ENCODE data around the gene SRRM2.
A peak's percentile ranks its signal among the peaks of the same experiment; 100 is the strongest.

Gene SRRM2
- total RNA-seq = 252 to 1,442 (median 476) reads per million in 9 experiments

DNA sequence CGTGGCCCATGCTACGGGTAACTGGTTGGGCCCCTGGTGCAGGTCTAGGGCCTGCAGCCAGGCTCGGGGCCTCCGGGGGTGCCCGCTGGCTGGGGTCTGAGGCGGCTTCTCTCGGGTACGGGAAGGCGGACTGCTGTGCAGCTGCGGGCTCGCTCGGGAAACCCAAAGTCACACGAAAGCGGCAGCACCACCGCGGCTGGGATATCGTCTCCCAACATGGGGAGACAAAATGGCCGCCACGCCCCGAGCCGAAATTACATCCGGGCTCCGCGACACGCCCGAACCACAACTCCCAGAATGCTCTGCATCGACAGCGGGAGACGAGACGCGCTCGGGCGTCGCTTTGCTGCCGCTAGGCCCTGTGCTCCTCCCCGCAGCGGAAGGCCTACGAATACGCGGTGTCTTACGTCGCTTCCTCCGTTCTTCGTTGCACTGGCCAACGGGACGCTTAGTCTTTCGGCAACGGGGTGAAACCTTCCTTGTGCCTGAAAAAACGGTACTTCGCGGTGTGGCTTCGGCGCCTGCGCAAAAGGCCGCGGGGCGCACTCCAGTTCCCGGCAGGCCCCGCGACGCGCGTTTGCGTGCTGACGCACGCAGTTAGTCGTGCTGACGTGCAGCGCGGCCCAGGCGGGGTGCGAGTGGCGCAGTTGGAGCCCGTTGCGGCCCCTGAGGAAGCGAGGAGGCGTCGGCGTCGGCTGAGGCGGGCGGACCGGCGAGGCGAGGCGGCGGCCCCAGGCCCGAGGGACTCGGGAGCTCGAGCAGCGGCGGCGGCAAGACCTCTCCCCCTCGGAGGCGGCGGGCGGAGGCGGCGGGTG is at the start of gene SRRM2:
Gene SRRM2, plus strand, starts transcription at position 604 of the 815 bp plus-strand sequence. CDS start 3,727 bp downstream, outside the sequence.
- peaks cover 54% of the 10 kb centered on the region for H3K36me3 Mint-ChIP-seq (ENCODE audit: insufficient read depth)
- peaks cover 0 to 2% of the 10 kb centered on the region in 2 donors for H3K9me3 Mint-ChIP-seq
- peak within 1 kb of the TSS; percentile 88 to 99 for H3K27ac Mint-ChIP-seq
- no peaks in the 10 kb centered on the region for H3K27me3 Mint-ChIP-seq
- peaks cover 39 to 46% of the 10 kb centered on the region in 2 donors for H3K4me1 Mint-ChIP-seq (ENCODE audit: low read depth in 2 of 2)
- peak within 1 kb of the TSS; percentile 89 to 98 for H3K4me3 Mint-ChIP-seq
- DNase-seq = peak; percentile 93 to 97 (median 93)
- peak; percentile 85 for ATAC-seq (replicated peaks)

DNA sequence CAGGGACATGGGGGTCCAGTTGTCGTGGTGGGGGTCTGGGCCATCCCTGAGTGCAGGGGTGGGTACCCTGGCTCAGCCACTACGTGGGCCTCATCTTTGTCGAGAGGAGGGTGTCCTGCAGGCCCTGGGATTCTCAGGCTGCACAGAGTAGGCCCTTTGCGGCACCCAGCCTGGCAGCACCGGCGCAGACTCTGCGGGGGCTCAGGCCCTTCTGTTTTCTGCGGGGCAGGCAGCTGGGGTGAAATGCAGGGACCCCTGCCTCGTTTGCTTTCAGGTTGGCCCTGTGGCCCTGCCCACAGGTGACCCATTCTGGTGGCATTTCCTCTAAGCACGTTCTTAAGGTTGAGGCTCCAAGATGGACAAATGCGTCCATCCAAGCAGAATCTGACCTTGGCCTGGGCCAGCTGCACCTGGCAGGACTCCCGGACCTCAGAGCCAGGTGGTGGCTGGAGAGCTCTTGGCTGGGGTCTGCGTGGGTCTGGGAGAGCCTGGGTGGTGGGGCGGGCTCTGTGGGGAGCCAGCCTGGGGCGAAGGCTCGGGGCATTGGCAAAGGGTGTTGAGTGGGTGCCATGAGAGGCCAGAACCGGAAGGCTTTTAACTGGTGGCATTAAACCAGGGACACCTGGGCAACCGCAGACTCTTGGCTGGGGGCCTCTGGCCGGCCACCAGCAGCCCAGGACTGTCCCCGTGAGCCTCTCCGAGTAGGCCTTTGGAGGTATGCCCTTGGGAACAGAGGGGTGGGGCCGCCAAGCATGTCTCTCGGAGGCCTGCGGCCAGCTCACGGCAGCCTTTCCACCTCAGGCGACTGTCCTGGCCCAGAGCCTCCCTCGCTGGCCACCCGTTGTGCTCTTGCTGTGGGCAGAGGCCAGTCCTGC is 49.3 kb upstream of the SRRM2 start:
- Mint-ChIP-seq H3K27me3 (no peaks in the 10 kb centered on the region), H3K36me3 (ENCODE audit: insufficient read depth) (peaks cover 29% of the 10 kb centered on the region), H3K27ac (no peak overlapping the region), H3K4me3 (no peak overlapping the region), H3K9me3 (no peaks in the 10 kb centered on the region), H3K4me1 (ENCODE audit: low read depth in 2 of 2) (no peaks in the 10 kb centered on the region)
- ATAC-seq (replicated peaks) (no peak), DNase-seq (no peak)

DNA sequence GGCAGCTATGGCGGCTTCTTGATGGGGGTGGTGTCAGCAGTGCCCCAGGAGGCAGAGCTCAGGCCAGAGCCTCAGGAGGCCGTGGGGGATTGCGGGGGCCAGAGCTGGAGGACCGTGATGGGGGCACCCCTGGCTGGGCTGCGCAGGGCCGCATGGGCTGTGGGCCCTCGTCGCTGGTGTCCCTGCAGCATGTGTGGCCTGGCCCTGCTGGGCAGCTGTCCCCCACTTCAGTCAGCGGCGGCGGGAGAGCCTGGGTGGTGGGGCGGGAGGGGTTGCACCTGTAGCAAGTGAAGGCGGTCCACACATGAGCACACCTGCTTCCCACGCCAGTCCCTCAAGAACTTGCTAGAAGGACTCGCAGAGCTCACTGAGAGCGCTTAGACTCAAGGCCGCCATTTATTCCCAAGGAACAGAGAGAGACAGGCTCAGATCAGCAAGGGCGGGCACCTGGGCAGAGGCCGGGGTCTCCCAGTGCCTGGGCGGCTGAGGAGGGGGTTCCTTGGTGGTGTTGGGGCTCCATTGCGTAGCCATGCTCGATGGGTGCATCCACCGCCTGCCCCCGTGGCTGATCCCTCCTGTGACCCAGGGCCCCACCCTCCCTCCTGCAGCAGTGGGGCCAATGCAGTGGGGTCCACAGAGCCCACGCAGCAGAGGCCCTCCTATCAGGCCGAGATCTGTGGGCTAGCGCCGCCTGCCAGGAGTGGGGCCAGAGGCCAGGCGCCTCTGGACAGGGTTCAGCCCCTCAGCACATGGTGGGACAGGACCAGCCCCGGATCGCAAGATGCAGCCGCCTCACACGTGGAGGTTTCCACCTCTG is 48.1 kb upstream of the SRRM2 start:
- no peak overlapping the region for H3K4me3 Mint-ChIP-seq
- peaks cover 31% of the 10 kb centered on the region for H3K36me3 Mint-ChIP-seq (ENCODE audit: insufficient read depth)
- H3K27me3 Mint-ChIP-seq = no peaks in the 10 kb centered on the region
- H3K27ac Mint-ChIP-seq = no peak overlapping the region
- no peaks in the 10 kb centered on the region for H3K4me1 Mint-ChIP-seq (ENCODE audit: low read depth in 2 of 2)
- no peak for DNase-seq
- no peaks in the 10 kb centered on the region for H3K9me3 Mint-ChIP-seq
- ATAC-seq (replicated peaks) = no peak

DNA sequence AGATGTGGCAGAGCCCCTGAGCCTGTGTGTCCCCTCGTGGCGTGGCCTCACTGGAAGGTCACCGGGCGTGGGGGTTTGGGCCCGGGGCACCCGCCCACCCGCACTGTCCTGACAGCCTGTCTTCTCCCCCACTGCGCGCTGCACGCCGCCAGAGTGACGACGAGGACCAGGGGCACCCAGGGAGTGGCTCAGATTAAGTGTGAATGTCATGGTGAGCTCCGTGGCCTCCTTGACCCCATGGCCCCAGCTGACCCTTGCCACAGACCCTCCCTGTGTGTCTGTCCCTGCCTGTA is 47.5 kb upstream of the SRRM2 start:
- DNase-seq = no peak
- Mint-ChIP-seq H3K27ac (no peak overlapping the region), H3K4me1 (ENCODE audit: low read depth in 2 of 2) (no peaks in the 10 kb centered on the region), H3K36me3 (ENCODE audit: insufficient read depth) (peaks cover 28% of the 10 kb centered on the region), H3K4me3 (no peak overlapping the region), H3K9me3 (no peaks in the 10 kb centered on the region), H3K27me3 (no peaks in the 10 kb centered on the region)
- ATAC-seq (replicated peaks) = no peak

DNA sequence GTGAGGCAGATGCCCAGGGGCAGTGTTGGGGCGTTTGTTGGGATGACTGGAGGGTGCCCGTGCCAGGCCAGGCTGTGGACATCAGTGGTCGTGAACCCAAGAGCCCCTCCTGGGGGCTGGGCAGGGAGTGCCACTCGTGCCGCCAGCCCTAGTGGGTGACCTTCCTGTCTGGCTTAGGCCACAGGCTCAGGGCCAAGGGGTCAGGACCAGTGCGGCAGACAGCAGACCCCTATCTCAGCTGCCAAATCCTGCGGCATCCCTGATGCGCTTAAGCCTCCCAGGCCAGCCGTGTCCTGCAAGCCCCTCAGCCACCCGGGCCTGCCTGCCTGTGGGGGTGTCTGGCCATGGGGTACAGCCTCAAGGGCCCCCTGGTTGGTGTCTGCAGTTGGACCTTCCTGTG is 47.1 kb upstream of the SRRM2 start:
- no peaks in the 10 kb centered on the region for H3K9me3 Mint-ChIP-seq
- no peaks in the 10 kb centered on the region for H3K27me3 Mint-ChIP-seq
- no peaks in the 10 kb centered on the region for H3K4me1 Mint-ChIP-seq (ENCODE audit: low read depth in 2 of 2)
- DNase-seq (no peak), ATAC-seq (replicated peaks) (no peak)
- no peak overlapping the region for H3K27ac Mint-ChIP-seq
- H3K4me3 Mint-ChIP-seq = no peak overlapping the region
- H3K36me3 Mint-ChIP-seq (ENCODE audit: insufficient read depth) = peaks cover 31% of the 10 kb centered on the region

DNA sequence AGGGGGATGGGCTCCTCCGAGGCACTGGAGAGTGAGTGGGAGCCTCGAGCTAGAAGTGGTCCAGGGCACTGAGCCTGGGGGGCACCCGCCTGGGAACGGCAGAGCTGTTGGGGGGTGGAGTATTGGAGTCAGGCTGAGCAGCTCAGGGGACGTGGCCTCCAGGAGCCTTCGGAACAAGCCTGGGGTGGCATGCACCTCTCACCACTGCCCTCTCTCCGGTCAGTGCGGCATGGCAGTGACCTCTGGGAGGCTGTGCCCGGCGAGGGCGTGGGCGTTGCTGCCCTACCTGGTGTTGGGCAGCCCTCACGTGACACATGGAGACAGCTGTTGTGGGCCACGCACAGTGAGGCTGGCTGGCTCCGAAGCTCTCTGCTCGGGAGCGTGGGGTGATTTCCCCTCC is 46.4 kb upstream of the SRRM2 start:
- no peak overlapping the region for H3K27ac Mint-ChIP-seq
- no peaks in the 10 kb centered on the region for H3K9me3 Mint-ChIP-seq
- H3K36me3 Mint-ChIP-seq (ENCODE audit: insufficient read depth) = peaks cover 26% of the 10 kb centered on the region
- H3K4me3 Mint-ChIP-seq = no peak overlapping the region
- H3K4me1 Mint-ChIP-seq (ENCODE audit: low read depth in 2 of 2) = no peaks in the 10 kb centered on the region
- DNase-seq (no peak), ATAC-seq (replicated peaks) (no peak)
- H3K27me3 Mint-ChIP-seq = no peaks in the 10 kb centered on the region

DNA sequence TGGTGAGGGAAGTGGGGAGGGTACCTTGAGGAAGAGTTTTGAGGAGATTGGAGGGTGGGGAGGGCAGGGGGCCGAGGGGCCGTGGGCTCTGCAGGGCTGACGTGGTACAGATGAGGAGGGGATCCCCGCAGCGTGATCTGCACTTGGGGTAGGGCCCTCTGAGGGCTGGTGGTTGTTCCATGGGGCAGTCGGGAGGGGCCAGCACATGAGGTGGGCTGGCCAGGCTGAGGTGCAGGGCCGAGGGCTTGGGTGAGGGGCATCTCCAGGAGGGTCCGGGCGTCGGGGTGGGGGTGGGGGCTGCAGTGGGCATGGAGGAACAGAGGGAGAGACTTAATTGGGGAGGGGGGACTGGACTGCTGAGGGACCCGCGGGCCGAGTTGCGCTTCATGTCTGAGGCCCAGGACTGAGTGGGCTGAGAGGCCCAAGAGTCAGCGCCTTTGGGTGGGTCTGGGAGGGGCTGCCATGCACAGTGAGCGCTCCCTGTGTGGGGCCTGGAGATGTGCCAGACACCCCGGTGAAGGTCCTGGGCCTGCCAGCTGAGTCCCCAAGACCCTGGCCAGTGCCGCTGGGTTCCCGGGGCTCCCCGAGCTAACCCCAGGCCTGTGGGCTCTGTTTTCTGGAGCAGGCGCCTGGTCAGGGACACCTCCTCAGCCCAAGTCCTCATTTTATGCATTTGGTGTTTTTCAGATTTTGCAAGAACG is 45.7 kb upstream of the SRRM2 start:
- ATAC-seq (replicated peaks) = no peak
- DNase-seq = no peak
- Mint-ChIP-seq H3K36me3 (ENCODE audit: insufficient read depth) (peaks cover 27% of the 10 kb centered on the region), H3K9me3 (no peaks in the 10 kb centered on the region), H3K27ac (no peak overlapping the region), H3K4me1 (ENCODE audit: low read depth in 2 of 2) (no peaks in the 10 kb centered on the region), H3K4me3 (no peak overlapping the region), H3K27me3 (no peaks in the 10 kb centered on the region)

DNA sequence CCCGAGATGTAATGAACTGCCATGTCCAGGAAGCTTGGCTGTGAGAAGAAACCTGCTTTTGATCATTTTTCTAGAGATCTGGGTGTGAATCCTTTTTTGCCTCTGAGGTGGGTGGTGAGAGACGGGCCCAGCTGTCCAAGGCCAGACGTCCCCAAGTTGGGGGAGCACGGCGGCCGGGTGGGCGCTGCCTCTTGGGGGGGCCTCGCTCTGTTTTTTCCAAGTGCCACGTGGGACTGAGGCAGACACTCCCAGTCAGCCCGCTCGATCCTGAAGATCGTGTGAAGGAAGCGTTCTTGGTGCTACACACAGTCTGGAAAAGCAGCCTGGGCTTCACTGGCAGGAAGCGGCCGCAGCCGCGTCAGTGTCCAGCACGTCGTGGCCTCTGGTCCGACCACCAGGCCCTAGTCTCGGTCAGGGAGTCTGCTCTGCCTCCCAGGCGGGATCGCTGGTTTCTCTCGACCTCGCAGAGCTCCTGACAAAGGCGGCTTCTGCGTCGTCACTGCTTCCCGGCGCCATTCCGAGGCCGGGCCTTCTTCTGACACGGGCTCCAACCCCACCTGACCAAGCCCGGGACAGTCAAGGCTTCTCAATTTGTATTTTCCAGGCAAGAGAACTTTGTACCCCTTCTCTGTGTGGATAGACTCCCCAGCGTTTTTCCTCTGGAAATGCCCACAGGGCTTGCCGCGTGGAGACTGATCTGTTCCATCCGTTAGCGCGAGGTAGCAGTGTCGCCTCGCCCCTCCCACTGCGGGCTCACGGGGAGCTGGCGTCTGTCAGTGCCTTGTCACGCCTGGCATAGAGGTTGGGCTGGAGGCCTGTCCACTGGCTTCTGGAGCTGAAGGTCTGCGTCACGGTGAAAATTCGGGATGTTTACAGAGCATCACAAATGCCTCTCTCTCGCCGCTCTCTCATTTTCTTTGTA is 44.8 kb upstream of the SRRM2 start:
- no peaks in the 10 kb centered on the region for H3K27me3 Mint-ChIP-seq
- H3K27ac Mint-ChIP-seq = no peak overlapping the region
- DNase-seq (no peak), ATAC-seq (replicated peaks) (no peak)
- H3K36me3 Mint-ChIP-seq (ENCODE audit: insufficient read depth) = peaks cover 33% of the 10 kb centered on the region
- H3K4me3 Mint-ChIP-seq = no peak overlapping the region
- H3K9me3 Mint-ChIP-seq = no peaks in the 10 kb centered on the region
- H3K4me1 Mint-ChIP-seq (ENCODE audit: low read depth in 2 of 2) = no peaks in the 10 kb centered on the region

DNA sequence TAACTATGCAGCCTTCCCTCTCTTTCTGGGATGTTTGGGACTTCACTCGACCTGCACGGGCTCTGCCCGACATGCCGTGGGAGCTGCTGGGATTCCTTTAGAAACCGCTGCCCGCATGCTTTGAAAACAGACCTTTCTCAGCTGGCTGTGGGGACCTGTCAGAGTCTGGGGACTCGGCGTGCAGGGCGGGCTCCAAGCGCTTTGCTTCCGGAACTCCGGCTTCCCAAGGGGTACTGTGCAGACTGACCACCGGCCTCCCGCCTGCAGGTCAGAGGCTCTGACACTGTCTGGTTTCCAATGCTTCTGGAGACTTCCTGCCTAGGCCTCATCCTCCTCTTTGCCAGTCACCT is 44.2 kb upstream of the SRRM2 start:
- H3K4me1 Mint-ChIP-seq (ENCODE audit: low read depth in 2 of 2) = no peaks in the 10 kb centered on the region
- H3K9me3 Mint-ChIP-seq = no peaks in the 10 kb centered on the region
- no peak overlapping the region for H3K4me3 Mint-ChIP-seq
- DNase-seq (no peak), ATAC-seq (replicated peaks) (no peak)
- H3K27ac Mint-ChIP-seq = no peak overlapping the region
- H3K27me3 Mint-ChIP-seq = no peaks in the 10 kb centered on the region
- peaks cover 27% of the 10 kb centered on the region for H3K36me3 Mint-ChIP-seq (ENCODE audit: insufficient read depth)

DNA sequence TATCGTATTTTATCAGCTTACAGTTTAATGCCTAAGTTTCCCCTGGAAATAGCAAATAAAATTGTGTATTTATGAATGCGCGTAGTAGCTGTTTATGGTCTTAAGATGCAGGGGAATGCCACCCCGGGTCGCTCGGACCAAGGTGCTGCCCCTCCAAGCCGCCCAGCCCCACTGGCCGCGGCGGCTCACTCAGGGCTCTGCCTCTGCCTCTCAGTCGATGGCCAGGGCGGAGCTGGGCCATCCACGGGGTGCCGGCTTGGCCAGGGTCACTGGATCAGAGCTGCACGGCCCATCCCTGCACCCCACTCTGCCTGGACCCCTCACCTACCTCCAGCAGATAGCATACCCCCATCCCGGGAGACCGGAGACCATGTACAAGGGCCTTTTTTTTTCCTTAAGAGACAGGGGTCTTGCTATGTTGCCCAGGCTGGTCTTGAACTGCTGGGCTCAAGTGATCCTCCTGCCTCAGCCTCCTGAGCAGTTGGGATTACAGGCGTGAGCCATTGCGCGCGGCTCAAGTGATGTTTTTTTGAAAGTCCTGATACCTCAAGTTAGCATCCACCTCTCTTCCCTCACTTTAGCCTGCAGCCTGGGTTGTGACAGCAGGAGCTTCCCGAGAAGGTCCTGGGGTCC is 43.4 kb upstream of the SRRM2 start:
- Mint-ChIP-seq H3K9me3 (no peaks in the 10 kb centered on the region), H3K4me1 (ENCODE audit: low read depth in 2 of 2) (no peaks in the 10 kb centered on the region), H3K27ac (no peak overlapping the region), H3K4me3 (no peak overlapping the region), H3K27me3 (no peaks in the 10 kb centered on the region), H3K36me3 (ENCODE audit: insufficient read depth) (peaks cover 23% of the 10 kb centered on the region)
- ATAC-seq (replicated peaks) = no peak
- DNase-seq = no peak

DNA sequence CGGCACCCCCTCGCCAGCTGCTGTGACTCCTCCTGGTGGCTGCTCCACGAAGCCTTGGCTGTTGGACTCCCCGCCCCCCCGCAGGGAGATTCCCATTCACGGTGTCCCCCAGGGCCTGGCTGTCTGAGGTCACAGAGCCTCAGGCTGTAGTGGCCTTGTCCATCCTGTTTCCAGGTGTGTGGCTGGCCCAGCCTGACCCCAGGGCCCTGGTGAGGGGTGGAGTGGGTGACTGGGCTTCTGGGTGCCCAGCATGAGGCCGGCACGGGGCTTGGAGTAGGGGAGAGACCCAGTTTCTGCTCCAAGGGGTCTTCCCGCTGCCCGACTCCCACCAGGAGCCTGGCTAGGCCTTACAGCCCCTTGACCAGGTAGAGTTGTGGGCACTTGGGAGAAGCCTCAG is 42.9 kb upstream of the SRRM2 start:
- Mint-ChIP-seq H3K4me3 (no peak overlapping the region), H3K36me3 (ENCODE audit: insufficient read depth) (peaks cover 23% of the 10 kb centered on the region)

More for the DNA sequence above, 42.9 kb upstream of the SRRM2 start:
- no peak for ATAC-seq (replicated peaks)
- H3K27me3 Mint-ChIP-seq = no peaks in the 10 kb centered on the region
- H3K27ac Mint-ChIP-seq = no peak overlapping the region
- H3K4me1 Mint-ChIP-seq (ENCODE audit: low read depth in 2 of 2) = no peaks in the 10 kb centered on the region
- H3K9me3 Mint-ChIP-seq = no peaks in the 10 kb centered on the region
- DNase-seq = no peak
